Activated T-cell treated with anti-CD3 and anti-CD28 coated beads, Interleukin-2, amount 50 U/mL, for 24 hours (primary cell): ENCODE measurements around the gene TBC1D17.

ENCODE experiments used
- DNase-seq: peaks from one replicate; pipeline ENCODE4 v3.0.0-alpha.2; 2020
- H3K27ac Mint-ChIP-seq: 2 replicates; pipeline ENCODE4 v1.8.0; 2020; ENCODE audit warnings: mild to moderate bottlenecking, mixed read lengths
- H3K27me3 Mint-ChIP-seq: 2 replicates; pipeline ENCODE4 v1.8.0; 2020; ENCODE audit warnings: mixed read lengths
- H3K36me3 Mint-ChIP-seq: 2 replicates; pipeline ENCODE4 v1.8.0; 2020; ENCODE audit warnings: low read depth, mixed read lengths
- H3K4me1 Mint-ChIP-seq: 2 replicates; pipeline ENCODE4 v1.8.0; 2020; ENCODE audit warnings: low read depth, mixed read lengths
- H3K4me3 Mint-ChIP-seq: 2 replicates; pipeline ENCODE4 v1.8.0; 2020; ENCODE audit warnings: mild to moderate bottlenecking, moderate library complexity, mixed read lengths
- H3K9me3 Mint-ChIP-seq: 2 replicates; pipeline ENCODE4 v1.8.0; 2020; ENCODE audit warnings: mixed read lengths

TBC1D17 gene

GRCh38 chr19:49884760-49885159 is 7.3 kb downstream of the TBC1D17 start:
- H3K27ac Mint-ChIP-seq: peak overlapping the region; percentile 57
- DNase-seq: no peak
- H3K36me3 Mint-ChIP-seq: peaks cover 74% of the 10 kb centered on the region
- H3K9me3 Mint-ChIP-seq: no peaks in the 10 kb centered on the region
- H3K27me3 Mint-ChIP-seq: no peaks in the 10 kb centered on the region
- H3K4me3 Mint-ChIP-seq: no peak overlapping the region
- H3K4me1 Mint-ChIP-seq: peaks cover 4% of the 10 kb centered on the region

- peaks cover 62% of the 10 kb centered on the region for H3K36me3 Mint-ChIP-seq
- H3K9me3 Mint-ChIP-seq: no peaks in the 10 kb centered on the region
- peaks cover 14% of the 10 kb centered on the region for H3K4me1 Mint-ChIP-seq
- DNase-seq: no peak
- no peak overlapping the region for H3K4me3 Mint-ChIP-seq
- no peak overlapping the region for H3K27ac Mint-ChIP-seq
- no peaks in the 10 kb centered on the region for H3K27me3 Mint-ChIP-seq
Observed at GRCh38 chr19:49887037-49887664, 9.6 kb downstream of the TBC1D17 start.

- no peaks in the 10 kb centered on the region for H3K9me3 Mint-ChIP-seq
- no peak for DNase-seq
- no peaks in the 10 kb centered on the region for H3K27me3 Mint-ChIP-seq
- peaks cover 20% of the 10 kb centered on the region for H3K4me1 Mint-ChIP-seq
- peaks cover 62% of the 10 kb centered on the region for H3K36me3 Mint-ChIP-seq
- no peak overlapping the region for H3K27ac Mint-ChIP-seq
- no peak overlapping the region for H3K4me3 Mint-ChIP-seq
Observed at GRCh38 chr19:49887665-49888509, 10.4 kb downstream of the TBC1D17 start.

GRCh38 chr19:49888510-49888824 is 11.0 kb downstream of the TBC1D17 start:
- no peak overlapping the region for H3K4me3 Mint-ChIP-seq
- no peak overlapping the region for H3K27ac Mint-ChIP-seq
- H3K36me3 Mint-ChIP-seq: peaks cover 61% of the 10 kb centered on the region
- peaks cover 26% of the 10 kb centered on the region for H3K4me1 Mint-ChIP-seq
- H3K9me3 Mint-ChIP-seq: no peaks in the 10 kb centered on the region
- no peaks in the 10 kb centered on the region for H3K27me3 Mint-ChIP-seq
- no peak for DNase-seq

GRCh38 chr19:49889038-49889686 is 11.7 kb downstream of the TBC1D17 start:
- peaks cover 29% of the 10 kb centered on the region for H3K4me1 Mint-ChIP-seq
- H3K9me3 Mint-ChIP-seq: no peaks in the 10 kb centered on the region
- no peak overlapping the region for H3K4me3 Mint-ChIP-seq
- no peak for DNase-seq
- peaks cover 58% of the 10 kb centered on the region for H3K36me3 Mint-ChIP-seq
- no peaks in the 10 kb centered on the region for H3K27me3 Mint-ChIP-seq
- H3K27ac Mint-ChIP-seq: peak overlapping the region; percentile 22

- Mint-ChIP-seq H3K4me3 (peak overlapping the region; percentile 63), H3K27me3 (no peaks in the 10 kb centered on the region), H3K36me3 (peaks cover 52% of the 10 kb centered on the region), H3K27ac (peak overlapping the region; percentile 73), H3K9me3 (no peaks in the 10 kb centered on the region), H3K4me1 (peaks cover 34% of the 10 kb centered on the region)
- DNase-seq: peak; percentile 82
Observed at GRCh38 chr19:49889687-49890348, 12.3 kb downstream of the TBC1D17 start.

- Mint-ChIP-seq H3K4me3 (peak overlapping the region; percentile 63), H3K27ac (peak overlapping the region; percentile 73), H3K36me3 (peaks cover 45% of the 10 kb centered on the region), H3K27me3 (no peaks in the 10 kb centered on the region), H3K4me1 (peaks cover 40% of the 10 kb centered on the region), H3K9me3 (no peaks in the 10 kb centered on the region)
- peak; percentile 81 for DNase-seq
Observed at GRCh38 chr19:49890349-49891311, 13.1 kb downstream of the TBC1D17 start.

- H3K27ac Mint-ChIP-seq: no peak overlapping the region
- H3K4me3 Mint-ChIP-seq: no peak overlapping the region
- H3K9me3 Mint-ChIP-seq: no peaks in the 10 kb centered on the region
- peaks cover 41% of the 10 kb centered on the region for H3K36me3 Mint-ChIP-seq
- peaks cover 47% of the 10 kb centered on the region for H3K4me1 Mint-ChIP-seq
- no peaks in the 10 kb centered on the region for H3K27me3 Mint-ChIP-seq
- DNase-seq: no peak
Observed at GRCh38 chr19:49891393-49891792, 13.9 kb downstream of the TBC1D17 start.

- peaks cover 61% of the 10 kb centered on the region for H3K4me1 Mint-ChIP-seq
- peaks cover 37% of the 10 kb centered on the region for H3K36me3 Mint-ChIP-seq
- H3K4me3 Mint-ChIP-seq: peak overlapping the region; percentile 42
- no peak for DNase-seq
- no peaks in the 10 kb centered on the region for H3K9me3 Mint-ChIP-seq
- no peaks in the 10 kb centered on the region for H3K27me3 Mint-ChIP-seq
- peak overlapping the region; percentile 49 for H3K27ac Mint-ChIP-seq
Observed at GRCh38 chr19:49892716-49893115, 15.2 kb downstream of the TBC1D17 start.

GRCh38 chr19:49894011-49894664 is 16.6 kb downstream of the TBC1D17 start:
- no peak for DNase-seq
- no peaks in the 10 kb centered on the region for H3K27me3 Mint-ChIP-seq
- H3K4me3 Mint-ChIP-seq: peak overlapping the region; percentile 80
- H3K36me3 Mint-ChIP-seq: peaks cover 31% of the 10 kb centered on the region
- H3K9me3 Mint-ChIP-seq: no peaks in the 10 kb centered on the region
- peak overlapping the region; percentile 62 for H3K27ac Mint-ChIP-seq
- H3K4me1 Mint-ChIP-seq: peaks cover 71% of the 10 kb centered on the region

GRCh38 chr19:49894879-49895565 is 17.5 kb downstream of the TBC1D17 start:
- H3K36me3 Mint-ChIP-seq: peaks cover 22% of the 10 kb centered on the region
- peak overlapping the region; percentile 80 for H3K4me3 Mint-ChIP-seq
- DNase-seq: peak; percentile 63
- peaks cover 67% of the 10 kb centered on the region for H3K4me1 Mint-ChIP-seq
- H3K27ac Mint-ChIP-seq: peak overlapping the region; percentile 97
- H3K9me3 Mint-ChIP-seq: no peaks in the 10 kb centered on the region
- no peaks in the 10 kb centered on the region for H3K27me3 Mint-ChIP-seq

- Mint-ChIP-seq H3K27ac (peak overlapping the region; percentile 97), H3K4me1 (peaks cover 65% of the 10 kb centered on the region), H3K4me3 (peak overlapping the region; percentile 80), H3K9me3 (no peaks in the 10 kb centered on the region), H3K27me3 (no peaks in the 10 kb centered on the region), H3K36me3 (peaks cover 19% of the 10 kb centered on the region)
- DNase-seq: no peak
Observed at GRCh38 chr19:49895566-49896297, 18.2 kb downstream of the TBC1D17 start.
